Measurements from ENCODE around the gene ZCCHC14.
"Not testable (repeated sequence)": the region's sequence is repeated elsewhere in the genome, so short reads cannot be mapped to it uniquely, and the experiment has no call there.

The ZCCHC14 gene

DNA sequence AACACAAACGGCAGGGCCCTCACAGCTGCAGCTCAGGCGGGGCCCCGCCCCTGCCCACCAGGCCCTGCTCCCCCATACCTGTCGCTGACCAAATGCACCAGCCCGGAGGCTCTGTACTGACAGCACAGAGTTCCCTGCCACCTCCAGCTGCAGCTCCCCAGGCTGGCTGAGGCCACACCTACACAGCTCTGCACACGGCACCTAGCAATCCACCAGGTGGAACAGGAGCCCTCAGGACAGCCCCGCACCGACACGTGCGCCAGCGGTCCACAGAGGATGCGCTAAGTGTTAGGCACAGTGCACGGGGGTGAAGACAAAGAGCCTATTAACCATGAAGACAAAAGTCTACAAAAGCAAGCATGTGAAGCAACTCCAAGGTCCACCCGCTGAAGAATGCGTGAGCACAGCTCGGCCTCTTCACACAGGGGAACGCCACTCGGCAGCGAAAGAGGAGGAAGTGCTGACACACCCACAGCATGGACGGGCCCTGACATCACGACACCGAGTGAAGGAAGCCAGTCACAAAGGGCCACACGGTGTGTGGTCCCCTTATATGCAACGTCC lies 5.4 kb downstream of the ZCCHC14 start:
- H4K20me1 ChIP-seq (ENCODE audit: insufficient read depth): no peaks in the 10 kb centered on the region
- no peak overlapping the region for H2AFZ ChIP-seq (ENCODE audit: low read depth)
- no peak overlapping the region for H3K4me3 ChIP-seq (IDR thresholded peaks at IDR 0.05; ENCODE audit: insufficient read depth, low read depth, low read length)
- H3K4me1 ChIP-seq (ENCODE audit: low read depth, poor library complexity, severe bottlenecking): peaks cover 10% of the 10 kb centered on the region
- no peak overlapping the region for H3K4me2 ChIP-seq
- peaks cover 10% of the 10 kb centered on the region; the same call in 1 of the 2 replicates for H3K79me2 ChIP-seq (ENCODE audit: insufficient read depth, low read depth)
- TF ChIP-seq, protein P1, sequence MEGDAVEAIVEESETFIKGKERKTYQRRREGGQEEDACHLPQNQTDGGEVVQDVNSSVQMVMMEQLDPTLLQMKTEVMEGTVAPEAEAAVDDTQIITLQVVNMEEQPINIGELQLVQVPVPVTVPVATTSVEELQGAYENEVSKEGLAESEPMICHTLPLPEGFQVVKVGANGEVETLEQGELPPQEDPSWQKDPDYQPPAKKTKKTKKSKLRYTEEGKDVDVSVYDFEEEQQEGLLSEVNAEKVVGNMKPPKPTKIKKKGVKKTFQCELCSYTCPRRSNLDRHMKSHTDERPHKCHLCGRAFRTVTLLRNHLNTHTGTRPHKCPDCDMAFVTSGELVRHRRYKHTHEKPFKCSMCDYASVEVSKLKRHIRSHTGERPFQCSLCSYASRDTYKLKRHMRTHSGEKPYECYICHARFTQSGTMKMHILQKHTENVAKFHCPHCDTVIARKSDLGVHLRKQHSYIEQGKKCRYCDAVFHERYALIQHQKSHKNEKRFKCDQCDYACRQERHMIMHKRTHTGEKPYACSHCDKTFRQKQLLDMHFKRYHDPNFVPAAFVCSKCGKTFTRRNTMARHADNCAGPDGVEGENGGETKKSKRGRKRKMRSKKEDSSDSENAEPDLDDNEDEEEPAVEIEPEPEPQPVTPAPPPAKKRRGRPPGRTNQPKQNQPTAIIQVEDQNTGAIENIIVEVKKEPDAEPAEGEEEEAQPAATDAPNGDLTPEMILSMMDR (conservative IDR thresholded peaks at IDR 0.05; ENCODE audit: low read depth, low read length): no peak
- H3K36me3 ChIP-seq (ENCODE audit: insufficient read depth): no peaks in the 10 kb centered on the region
- H3K27ac ChIP-seq: no peak overlapping the region
- no peak overlapping the region for H3K9ac ChIP-seq
- no peaks in the 10 kb centered on the region for H3K27me3 ChIP-seq (ENCODE audit: insufficient read depth, low read depth)

DNA sequence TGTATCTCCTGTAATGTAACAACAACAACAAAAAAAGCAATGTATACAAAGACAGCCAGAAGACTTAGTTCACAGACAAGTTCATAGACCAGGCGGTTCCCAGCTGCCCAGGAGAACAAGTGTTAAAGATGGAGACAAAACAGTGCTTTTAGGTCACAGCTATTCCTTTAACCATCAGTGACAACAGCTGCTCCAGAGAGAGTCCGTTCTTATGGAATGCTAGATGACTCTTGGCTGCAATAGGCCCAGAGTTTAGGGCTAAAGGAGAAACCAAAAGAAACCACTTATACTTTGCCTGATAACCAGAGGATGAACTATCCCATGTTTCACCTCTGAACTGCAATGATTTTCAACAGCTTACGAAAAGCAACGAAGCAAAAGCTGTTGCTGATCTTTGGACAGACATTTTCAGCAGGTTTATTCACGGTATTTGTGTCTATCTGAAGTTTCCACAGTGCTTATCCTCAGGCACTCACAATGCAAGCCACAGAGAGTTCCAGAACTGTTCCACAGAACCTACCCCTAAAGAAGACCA lies 6.0 kb downstream of the ZCCHC14 start:
- H3K4me1 ChIP-seq (ENCODE audit: low read depth, poor library complexity, severe bottlenecking): peaks cover 10% of the 10 kb centered on the region
- no peak overlapping the region for H3K9ac ChIP-seq
- no peaks in the 10 kb centered on the region for H4K20me1 ChIP-seq (ENCODE audit: insufficient read depth)
- no peak overlapping the region for H3K4me3 ChIP-seq (IDR thresholded peaks at IDR 0.05; ENCODE audit: insufficient read depth, low read depth, low read length)
- H3K27ac ChIP-seq: no peak overlapping the region
- peaks cover 10% of the 10 kb centered on the region; the same call in 1 of the 2 replicates for H3K79me2 ChIP-seq (ENCODE audit: insufficient read depth, low read depth)
- H3K36me3 ChIP-seq (ENCODE audit: insufficient read depth): no peaks in the 10 kb centered on the region
- TF ChIP-seq, protein P1 (conservative IDR thresholded peaks at IDR 0.05; ENCODE audit: low read depth, low read length): no peak
- no peaks in the 10 kb centered on the region for H3K27me3 ChIP-seq (ENCODE audit: insufficient read depth, low read depth)
- H3K4me2 ChIP-seq: no peak overlapping the region
- H2AFZ ChIP-seq (ENCODE audit: low read depth): no peak overlapping the region

DNA sequence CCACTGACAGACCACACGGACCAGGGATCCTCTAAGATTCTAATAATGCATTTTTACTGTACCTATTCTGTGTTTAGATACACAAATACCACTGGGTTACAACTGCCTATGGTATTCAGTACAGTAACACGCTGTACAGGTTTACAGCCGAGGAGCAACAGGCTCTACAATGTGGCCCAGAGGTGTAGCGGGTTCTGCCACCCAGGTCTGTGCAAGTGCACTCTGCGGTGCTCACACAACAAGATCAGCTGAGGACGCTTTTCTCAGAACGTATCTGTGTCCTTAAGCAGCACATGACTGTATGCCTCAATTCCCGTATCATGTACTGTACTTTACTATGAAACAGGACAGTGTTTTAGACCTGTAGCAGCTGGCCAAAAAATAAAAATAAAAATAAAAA lies 6.5 kb downstream of the ZCCHC14 start:
- Histone ChIP-seq H3K4me1 (ENCODE audit: low read depth, poor library complexity, severe bottlenecking) (peaks cover 7% of the 10 kb centered on the region), H3K27ac (no peak overlapping the region), H3K4me3 (IDR thresholded peaks at IDR 0.05; ENCODE audit: insufficient read depth, low read depth, low read length) (no peak overlapping the region), H3K36me3 (ENCODE audit: insufficient read depth) (no peaks in the 10 kb centered on the region), H3K9ac (no peak overlapping the region), H4K20me1 (ENCODE audit: insufficient read depth) (no peaks in the 10 kb centered on the region), H3K27me3 (ENCODE audit: insufficient read depth, low read depth) (no peaks in the 10 kb centered on the region), H2AFZ (ENCODE audit: low read depth) (no peak overlapping the region), H3K79me2 (ENCODE audit: insufficient read depth, low read depth) (peaks cover 10% of the 10 kb centered on the region; the same call in 1 of the 2 replicates), H3K4me2 (no peak overlapping the region)
- TF ChIP-seq, protein P1 (conservative IDR thresholded peaks at IDR 0.05; ENCODE audit: low read depth, low read length): no peak

DNA sequence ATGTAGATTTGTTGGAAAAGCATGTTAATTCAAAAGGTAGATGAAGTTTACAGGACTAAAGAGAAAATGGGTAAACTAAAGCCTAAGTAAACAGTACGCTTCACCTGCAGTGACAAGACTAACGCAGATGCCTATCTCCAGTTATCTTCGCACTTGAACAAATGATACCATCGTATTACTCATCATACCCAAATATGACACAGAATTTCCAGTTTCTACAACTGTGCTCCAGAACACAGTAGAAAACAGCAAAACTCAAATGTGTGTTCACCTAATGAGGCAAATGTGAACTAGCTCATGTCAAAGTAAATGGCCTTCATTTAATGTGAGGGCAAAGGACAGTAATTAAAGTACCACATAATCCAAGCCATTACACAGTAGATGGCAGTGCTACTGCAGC lies 7.0 kb downstream of the ZCCHC14 start:
- H3K4me3 ChIP-seq (IDR thresholded peaks at IDR 0.05; ENCODE audit: insufficient read depth, low read depth, low read length); H3K4me1 ChIP-seq (ENCODE audit: low read depth, poor library complexity, severe bottlenecking); H3K27ac ChIP-seq; H4K20me1 ChIP-seq (ENCODE audit: insufficient read depth); H2AFZ ChIP-seq (ENCODE audit: low read depth); H3K27me3 ChIP-seq (ENCODE audit: insufficient read depth, low read depth); H3K4me2 ChIP-seq; H3K9ac ChIP-seq; H3K36me3 ChIP-seq (ENCODE audit: insufficient read depth): not testable (repeated sequence)
- peaks cover 10% of the 10 kb centered on the region; the same call in 1 of the 2 replicates for H3K79me2 ChIP-seq (ENCODE audit: insufficient read depth, low read depth)
